NT2/D1 (cell line): Measurements from ENCODE around the gene HIRA.

ENCODE experiments used
- SUZ12 ChIP-seq: IDR thresholded peaks from 2 replicates; pipeline ENCODE4 v1.6.1; 2011; ENCODE audit not compliant: insufficient read length, insufficient read depth; ENCODE audit errors: extremely low read depth
- ZNF274 ChIP-seq: IDR thresholded peaks from 2 replicates; pipeline ENCODE4 v1.6.1; 2011; ENCODE audit warnings: mild to moderate bottlenecking, low read depth, low read length

DNA sequence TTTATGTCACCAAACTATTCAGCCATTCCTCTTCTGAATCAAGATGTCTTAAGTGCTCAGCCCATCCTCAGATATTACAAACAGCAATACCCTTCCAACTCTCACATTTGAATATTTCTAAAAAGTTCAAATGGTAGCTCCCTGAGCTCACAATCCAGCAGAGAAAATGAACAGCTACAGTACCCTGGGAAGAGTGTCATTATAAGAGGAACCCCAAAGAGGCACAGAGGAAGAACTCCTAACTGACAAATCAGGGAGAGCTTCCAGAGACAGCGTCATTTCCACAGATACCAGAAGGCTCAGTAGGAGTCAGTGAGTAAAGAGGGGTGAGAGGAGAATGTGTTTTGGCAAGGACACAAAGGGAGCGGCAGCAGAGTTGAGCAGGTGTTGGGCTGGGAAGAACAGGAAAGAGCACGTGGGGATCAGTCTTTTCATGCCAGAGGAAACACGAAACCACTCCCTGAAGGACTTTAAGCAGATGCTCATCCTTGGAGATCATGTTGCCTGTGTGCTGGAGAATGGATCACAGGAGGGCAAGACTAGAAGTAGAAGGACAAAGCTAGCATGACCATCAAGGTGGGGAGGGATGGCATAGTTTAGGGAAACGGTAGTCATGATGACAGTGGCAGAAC, 144.3 kb downstream of the HIRA start:
- TF ChIP-seq SUZ12 = no peak
- TF ChIP-seq ZNF274 = no peak
